ENCODE data around the gene SF3B4. TPM values are rescaled to one million over a fixed set of nuclear protein-coding genes. Genes with fewer than 3 reads are reported as not detected.
"Not testable (repeated sequence)": the region's sequence is repeated elsewhere in the genome, so short reads cannot be mapped to it uniquely, and the experiment has no call there.

The SF3B4 gene
- total RNA-seq, 1 experiment from 2014 or later = 54.2 TPM

- DNase-seq (ENCODE audit: low read depth) = peak; percentile 94
Observed at GRCh38 chr1:149888247-149888998, 39.2 kb downstream of the SF3B4 start.

GRCh38 chr1:149887456-149888246 is 40.0 kb downstream of the SF3B4 start:
- peak; percentile 99 for DNase-seq (ENCODE audit: low read depth)

- not testable (repeated sequence) for DNase-seq (ENCODE audit: low read depth)
Observed at GRCh38 chr1:149887196-149887455, 40.5 kb downstream of the SF3B4 start.

- peak; percentile 99 for DNase-seq (ENCODE audit: low read depth)
Observed at GRCh38 chr1:149886396-149887195, 41.0 kb downstream of the SF3B4 start.

- not testable (repeated sequence) for DNase-seq (ENCODE audit: low read depth)
Observed at GRCh38 chr1:149886121-149886395, 41.5 kb downstream of the SF3B4 start.

GRCh38 chr1:149885339-149886120 is 42.1 kb downstream of the SF3B4 start:
- DNase-seq (ENCODE audit: low read depth) = peak; percentile 90

- DNase-seq (ENCODE audit: low read depth) = peak; percentile 72
Observed at GRCh38 chr1:149884433-149885338, 42.9 kb downstream of the SF3B4 start.

GRCh38 chr1:149883598-149884247 is 43.9 kb downstream of the SF3B4 start:
- DNase-seq (ENCODE audit: low read depth) = no peak

- DNase-seq (ENCODE audit: low read depth) = no peak
Observed at GRCh38 chr1:149881876-149882275, 45.7 kb downstream of the SF3B4 start.

GRCh38 chr1:149879556-149879955 is 48.0 kb downstream of the SF3B4 start:
- DNase-seq (ENCODE audit: low read depth) = no peak

- DNase-seq (ENCODE audit: low read depth) = no peak
Observed at GRCh38 chr1:149877211-149877946, 50.2 kb downstream of the SF3B4 start.

Other genes with a start within 250 kb of the SF3B4 start
- not detected in 2 replicates for gene FCGR1A, start 145.1 kb downstream of the SF3B4 start, total RNA-seq (2014; rRNA removed; shearing (Covaris generic))
- gene BOLA1, start 28.2 kb downstream of the SF3B4 start, total RNA-seq (2014; rRNA removed; shearing (Covaris generic)) = 5.9 and 10.3 TPM in 2 replicates
- 13.1 and 20.5 TPM in 2 replicates for gene SV2A, start 10.0 kb downstream of the SF3B4 start, total RNA-seq (2014; rRNA removed; shearing (Covaris generic))
- gene MTMR11, start 9.1 kb upstream of the SF3B4 start, total RNA-seq (2014; rRNA removed; shearing (Covaris generic)) = 6.1 and 8.3 TPM in 2 replicates
- gene OTUD7B, start 82.9 kb upstream of the SF3B4 start, total RNA-seq (2014; rRNA removed; shearing (Covaris generic)) = 8.2 and 17.1 TPM in 2 replicates
- gene VPS45, start 140.0 kb upstream of the SF3B4 start, total RNA-seq (2014; rRNA removed; shearing (Covaris generic)) = 57.5 and 78.3 TPM in 2 replicates
- gene PLEKHO1, start 222.1 kb upstream of the SF3B4 start, total RNA-seq (2014; rRNA removed; shearing (Covaris generic)) = 34.9 and 46.8 TPM in 2 replicates